Colon (tissue), 2 donors: ENCODE data around the gene ARHGEF28.

ENCODE experiments used
- FAIRE-seq: peaks from 2 replicates; lab custom pipeline; 2012; peaks lifted over from hg19 to GRCh38; lab: Jason Lieb, UNC
- donor health status: control.
- donor health status: control.

The ARHGEF28 gene

DNA sequence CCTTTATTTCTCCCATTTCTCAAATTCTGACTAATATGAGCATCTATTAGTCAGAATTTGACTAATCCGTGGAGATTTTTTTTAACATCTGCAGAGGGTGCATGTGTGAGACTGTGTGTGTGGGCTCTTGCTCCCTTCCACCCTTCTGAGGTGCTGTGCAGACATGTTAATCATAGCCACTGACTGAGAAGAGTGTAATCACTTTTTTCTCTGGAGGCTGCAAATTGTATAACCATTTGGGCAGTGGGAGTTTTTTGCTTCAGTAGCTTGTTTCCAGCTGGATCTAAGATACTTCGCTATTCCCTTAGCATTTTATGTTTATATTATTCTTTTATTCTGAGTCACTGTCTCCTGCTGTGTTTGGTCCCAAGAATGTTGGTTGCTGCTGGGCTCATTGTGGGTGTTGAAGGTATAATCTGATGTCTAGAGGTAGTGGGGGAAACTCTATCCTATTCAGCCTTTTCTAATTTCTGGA lies 66.2 kb downstream of the ARHGEF28 start:
- FAIRE-seq: no peak

- no peak for FAIRE-seq
These were observed 67.0 kb downstream of the ARHGEF28 start for GRCh38 chr5:73692981-73693380.

DNA sequence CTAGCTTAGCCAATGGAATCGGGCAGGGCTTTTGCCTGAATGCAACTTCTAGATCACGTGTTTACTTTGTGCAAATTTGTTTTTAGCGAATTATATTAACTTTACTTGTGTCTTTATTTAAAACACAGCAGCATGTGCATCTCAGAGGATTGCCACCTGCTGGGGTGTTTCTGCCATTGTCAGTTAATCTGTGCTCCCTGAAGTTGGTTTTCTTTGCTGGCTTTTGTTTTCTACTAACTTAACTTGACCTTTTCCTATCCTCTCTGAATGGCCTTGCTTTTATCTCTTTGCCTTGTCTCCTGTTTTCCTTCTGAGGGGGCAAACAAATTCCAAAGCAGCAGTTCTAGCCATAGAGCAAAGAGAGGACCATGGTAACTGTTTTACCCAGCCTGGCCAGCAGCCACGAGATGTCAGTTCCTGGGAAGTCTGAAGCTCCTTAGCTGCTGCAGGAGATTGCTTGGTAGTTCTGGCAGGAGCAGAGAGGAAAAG lies 67.6 kb downstream of the ARHGEF28 start:
- no peak for FAIRE-seq

DNA sequence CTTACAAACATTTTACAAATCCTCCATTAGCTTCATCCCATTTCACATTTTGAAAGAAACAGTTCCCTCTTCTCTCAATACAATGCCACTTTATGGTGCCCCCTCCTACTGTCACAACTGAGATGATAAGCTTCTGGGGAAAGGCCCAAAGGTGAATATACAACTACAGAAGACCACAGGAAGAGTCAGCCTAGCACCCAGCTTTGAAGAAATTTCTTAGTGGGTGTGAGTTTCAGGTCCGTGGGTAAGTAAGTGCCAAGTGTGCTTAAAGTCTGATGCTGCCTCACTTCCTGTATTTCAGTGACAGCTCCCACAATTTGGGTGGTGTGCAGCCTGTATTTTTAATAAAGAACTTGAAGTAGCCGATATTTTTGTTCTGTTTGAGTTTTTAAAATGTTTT lies 68.1 kb downstream of the ARHGEF28 start:
- no peak for FAIRE-seq

- FAIRE-seq: no peak
These were observed 72.0 kb downstream of the ARHGEF28 start for GRCh38 chr5:73698011-73698410.

- FAIRE-seq: no peak
These were observed 75.6 kb downstream of the ARHGEF28 start for GRCh38 chr5:73701566-73701965.

DNA sequence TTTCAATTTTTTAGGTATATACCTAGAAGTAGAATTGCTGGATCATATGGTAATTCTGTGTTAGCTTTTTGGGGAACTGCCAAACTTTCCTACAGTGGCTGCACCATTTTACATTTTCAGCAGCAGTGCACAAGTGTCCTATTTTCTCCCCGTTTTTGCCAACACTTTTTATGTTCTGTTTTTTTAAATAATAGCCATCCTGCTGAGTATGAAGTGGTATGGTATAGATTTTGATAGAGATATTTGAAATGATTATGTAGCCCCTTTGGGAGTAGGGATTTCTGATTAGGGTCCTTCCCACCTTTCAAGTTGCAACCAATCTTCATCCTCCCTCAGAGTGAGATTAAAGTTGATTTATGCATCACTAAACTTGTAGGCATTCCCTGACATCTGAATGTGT lies 76.5 kb downstream of the ARHGEF28 start:
- FAIRE-seq: no peak

DNA sequence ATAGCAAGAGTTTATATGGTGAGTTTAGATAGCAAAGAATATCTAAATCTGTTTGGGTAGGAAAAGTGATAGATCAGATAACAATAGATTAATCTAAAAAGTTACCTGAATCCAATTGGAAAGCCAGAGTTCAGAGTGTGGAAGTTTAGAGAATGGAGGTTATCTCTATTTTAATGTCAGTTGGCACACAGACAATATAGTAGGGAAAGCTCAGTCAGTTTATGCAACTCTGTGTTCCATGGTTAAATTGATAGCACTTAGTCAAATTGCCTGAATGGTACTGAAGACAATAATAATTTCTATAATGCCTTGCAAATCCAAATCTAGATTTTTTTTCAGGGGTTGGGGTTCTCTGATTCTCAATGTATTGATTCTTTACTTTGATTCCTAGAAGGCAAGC lies 77.0 kb downstream of the ARHGEF28 start:
- FAIRE-seq: no peak

- FAIRE-seq: no peak
These were observed 79.4 kb downstream of the ARHGEF28 start for GRCh38 chr5:73705364-73705763.

GRCh38 chr5:73706963-73707362 lies 81.0 kb downstream of the ARHGEF28 start:
- no peak for FAIRE-seq

GRCh38 chr5:73709536-73710129 lies 83.6 kb downstream of the ARHGEF28 start:
- FAIRE-seq: no peak

DNA sequence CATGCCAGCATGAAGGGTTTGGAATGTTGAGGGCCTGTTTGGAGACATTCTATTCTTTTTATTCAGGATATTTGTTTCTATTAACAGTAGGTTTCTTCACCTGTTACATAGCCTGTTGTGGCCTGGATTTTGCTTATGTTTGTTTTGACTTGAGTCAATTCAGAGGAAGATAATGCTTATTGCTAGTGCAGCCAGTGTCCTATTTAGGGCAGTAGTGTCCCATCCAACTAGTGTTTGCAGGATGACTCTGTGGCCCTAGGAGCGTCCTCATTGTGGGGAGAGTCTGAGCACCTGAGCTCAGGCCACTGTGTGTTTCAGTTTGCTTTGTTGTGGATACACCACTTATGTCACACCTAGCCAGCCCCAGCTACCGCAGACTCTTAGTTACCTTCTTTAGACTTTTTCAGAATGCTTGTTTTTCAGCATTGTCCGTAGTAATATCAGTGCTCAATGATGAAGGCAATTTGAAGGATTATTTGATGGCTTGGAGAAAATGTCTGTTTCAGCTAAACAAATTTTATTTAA lies 90.3 kb downstream of the ARHGEF28 start:
- no peak for FAIRE-seq

- no peak for FAIRE-seq
These were observed 92.8 kb downstream of the ARHGEF28 start for GRCh38 chr5:73718762-73719161.

- FAIRE-seq: no peak
These were observed 93.6 kb downstream of the ARHGEF28 start for GRCh38 chr5:73719632-73720031.

- FAIRE-seq: no peak
These were observed 96.2 kb downstream of the ARHGEF28 start for GRCh38 chr5:73722231-73722630.

DNA sequence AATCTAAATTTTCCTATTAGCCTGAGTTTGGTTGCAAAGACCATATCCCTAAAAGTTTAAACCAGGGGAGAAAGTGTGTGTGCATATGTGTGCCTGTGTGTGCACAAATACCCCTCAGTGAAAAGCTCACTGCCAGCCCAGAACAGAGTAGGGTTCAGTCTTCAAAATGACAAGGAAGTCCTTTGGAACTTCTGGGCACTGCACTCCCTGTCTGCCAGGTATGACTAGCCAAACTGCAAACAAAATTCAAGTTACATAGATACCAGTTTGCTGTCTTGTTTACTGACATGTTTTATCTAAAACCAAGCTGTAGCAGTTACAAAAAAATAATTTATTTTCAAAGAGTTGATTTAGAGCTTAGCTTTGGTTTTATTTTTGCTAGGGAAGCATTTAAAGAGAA lies 100.1 kb downstream of the ARHGEF28 start:
- FAIRE-seq: no peak

- no peak for FAIRE-seq
These were observed 100.7 kb downstream of the ARHGEF28 start for GRCh38 chr5:73726606-73727231.

DNA sequence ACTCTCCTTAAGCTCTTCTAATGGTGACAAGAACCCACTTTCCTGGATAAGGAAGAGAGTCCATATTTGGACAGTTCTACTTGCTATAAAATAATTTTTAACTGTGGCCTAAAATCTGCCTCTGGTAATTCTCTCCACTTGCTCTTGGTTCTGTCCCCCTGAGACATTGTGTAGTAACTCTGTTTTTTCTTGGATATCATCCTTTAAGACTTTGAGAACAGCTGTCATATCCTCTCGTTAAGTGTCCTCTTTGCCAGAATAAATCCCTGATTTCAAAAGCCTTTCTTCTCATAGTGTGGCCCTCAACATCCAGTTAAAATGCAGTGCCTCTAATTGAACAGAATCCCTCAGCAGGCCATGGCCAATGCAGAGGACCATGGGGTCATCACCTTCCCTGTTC lies 101.5 kb downstream of the ARHGEF28 start:
- no peak for FAIRE-seq

DNA sequence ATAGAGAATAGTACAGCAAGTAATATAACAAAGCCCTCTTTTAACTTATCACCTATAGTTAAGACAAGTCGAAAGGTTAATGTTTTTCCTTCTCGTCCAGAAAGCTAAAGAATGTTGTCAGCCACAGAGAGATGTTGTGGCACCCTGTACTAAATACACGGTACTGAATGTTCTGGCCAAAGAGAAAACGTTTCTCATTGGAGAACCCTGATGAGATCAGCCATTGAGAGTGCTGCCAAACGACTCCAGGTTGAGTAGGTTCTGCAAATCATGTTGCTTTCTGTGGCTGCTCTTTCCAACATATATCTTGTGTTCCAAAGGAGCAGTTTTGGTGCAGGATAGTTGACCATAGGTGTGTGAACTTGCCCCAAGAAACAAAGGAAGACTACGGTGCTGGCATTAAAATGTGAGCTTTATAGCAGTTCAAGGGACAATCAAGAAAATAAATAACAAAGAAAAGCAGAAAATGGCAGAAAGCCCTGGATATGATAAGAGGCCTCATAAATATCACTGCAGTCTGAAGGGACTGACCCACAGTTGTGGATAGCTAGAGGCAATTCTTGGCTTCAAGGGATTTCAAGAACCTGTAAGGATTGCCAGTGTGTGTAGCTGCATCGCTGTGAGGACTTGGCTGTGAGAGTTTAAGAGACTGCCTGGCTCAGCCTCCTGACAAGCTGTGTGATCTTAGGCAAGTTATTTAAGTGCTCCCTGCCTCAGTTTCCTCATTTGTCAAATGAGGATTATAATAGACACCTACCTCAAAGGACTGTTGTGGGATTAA lies 102.7 kb downstream of the ARHGEF28 start:
- no peak for FAIRE-seq

- FAIRE-seq: no peak
These were observed 103.3 kb downstream of the ARHGEF28 start for GRCh38 chr5:73729329-73729728.

DNA sequence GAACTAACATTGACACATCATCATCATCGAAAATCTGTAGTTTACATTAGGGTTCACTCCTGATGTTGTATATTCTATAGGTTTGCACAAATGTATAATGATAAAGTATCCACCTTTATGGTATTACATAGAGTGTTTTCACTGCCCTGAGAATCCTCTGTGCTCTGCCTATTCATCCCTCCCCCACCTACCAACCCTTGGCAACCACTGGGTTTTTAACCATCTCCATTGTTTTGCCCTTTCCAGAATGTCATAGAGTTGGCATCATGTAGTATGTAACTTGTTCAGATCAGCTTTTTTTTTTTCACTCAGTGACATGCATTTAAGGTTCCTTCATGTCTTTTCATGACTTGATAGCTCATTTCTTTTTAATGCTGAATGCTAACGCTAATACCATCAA lies 106.0 kb downstream of the ARHGEF28 start:
- FAIRE-seq: no peak

GRCh38 chr5:73733219-73733618 lies 107.2 kb downstream of the ARHGEF28 start:
- FAIRE-seq: no peak
